HEK293 (cell line): ENCODE results near the gene CIAO2B.

Experiments used
- CTCF ChIA-PET: fragments of 350-600 bp; formaldehyde crosslinking; extraction: SDS; loops from one replicate; lab custom pipeline; 2021; ENCODE audit warnings: antibody characterized with exemption; lab: Yijun Ruan, JAX
- POLR2A ChIA-PET: fragments of 300-600 bp; formaldehyde crosslinking; extraction: SDS; loops from one replicate; lab custom pipeline; 2020; ENCODE audit warnings: antibody characterized with exemption, inconsistent platforms; lab: Yijun Ruan, JAX
- H3K27ac ChIP-seq: fragments of 200-500 bp; sonication (Bioruptor generic); 2 replicates; pipeline ENCODE4 v1.5.1; 2014; ENCODE audit warnings: low read depth, low read length, control low read depth, inconsistent platforms; ENCODE audit errors: extremely low read depth
- H3K36me3 ChIP-seq, 2 experiments: fragments of 200-500 bp in 1 of 2; sonication (Bioruptor generic) in 1 of 2; 1 replicate in 1 of 2; 2 replicates in 1 of 2; pipeline ENCODE4 v1.5.1; 2014 to 2017; ENCODE audit warnings: inconsistent platforms in 2 of 2, low read length in 2 of 2; ENCODE audit not compliant: control insufficient read depth in 2 of 2, insufficient read depth in 1 of 2
- H3K4me1 ChIP-seq: fragments of 200-500 bp; sonication (Bioruptor generic); 2 replicates; pipeline ENCODE4 v1.5.1; 2014; ENCODE audit warnings: mild to moderate bottlenecking, low read length, inconsistent platforms; ENCODE audit not compliant: control insufficient read depth, insufficient read depth
- H3K4me3 ChIP-seq: 2 replicates; pipeline ENCODE4 v1.5.1; 2011; ENCODE audit warnings: low read depth, mild to moderate bottlenecking, control low read depth, low read length, moderate library complexity
- H3K9me3 ChIP-seq: fragments of 200-500 bp; sonication (Bioruptor generic); 2 replicates; pipeline ENCODE4 v1.5.1; 2014; ENCODE audit warnings: low read depth, low read length, inconsistent platforms; ENCODE audit not compliant: control insufficient read depth, insufficient read depth
- IKZF3 ChIP-seq: fragments of 450-650 bp; IDR thresholded peaks from 2 replicates; pipeline ENCODE4 v1.5.0; 2018; ENCODE audit warnings: missing biosample characterization, mild to moderate bottlenecking, missing genetic modification characterization, moderate library complexity
- PATZ1 ChIP-seq: fragments of 450-650 bp; formaldehyde crosslinking; IDR thresholded peaks from 2 replicates; pipeline ENCODE4 v1.5.1; 2016; ENCODE audit warnings: missing biosample characterization, missing genetic modification characterization
- PRDM1 ChIP-seq: fragments of 450-650 bp; formaldehyde crosslinking; IDR thresholded peaks from 2 replicates; pipeline ENCODE4; 2016; ENCODE audit warnings: missing biosample characterization, missing genetic modification characterization
- SP2 ChIP-seq: fragments of 450-650 bp; formaldehyde crosslinking; IDR thresholded peaks from 2 replicates; pipeline ENCODE4 v1.5.1; 2016; ENCODE audit warnings: missing biosample characterization, missing genetic modification characterization
- TCF7L2 ChIP-seq: IDR thresholded peaks from 2 replicates; pipeline ENCODE4 v1.6.1; 2011; ENCODE audit warnings: low read depth, mild to moderate bottlenecking, inconsistent platforms, low read length, moderate library complexity, borderline replicate concordance
- ZBTB48 ChIP-seq: fragments of 450-650 bp; formaldehyde crosslinking; IDR thresholded peaks from 2 replicates; pipeline ENCODE4 v1.5.1; 2016; ENCODE audit warnings: missing biosample characterization, missing genetic modification characterization
- ZFP37 ChIP-seq: fragments of 450-650 bp; formaldehyde crosslinking; IDR thresholded peaks from 2 replicates; pipeline ENCODE4 v1.5.1; 2016; ENCODE audit warnings: missing biosample characterization, missing genetic modification characterization
- ZIC2 ChIP-seq: fragments of 450-650 bp; formaldehyde crosslinking; IDR thresholded peaks from 2 replicates; pipeline ENCODE4 v1.5.1; 2016; ENCODE audit warnings: missing biosample characterization, missing genetic modification characterization
- ZNF114 ChIP-seq: fragments of 450-650 bp; formaldehyde crosslinking; IDR thresholded peaks from 2 replicates; pipeline ENCODE4 v1.5.0; 2017; ENCODE audit warnings: missing biosample characterization, missing genetic modification characterization
- ZNF155 ChIP-seq: fragments of 450-650 bp; formaldehyde crosslinking; IDR thresholded peaks from 2 replicates; pipeline ENCODE4 v1.5.1; 2016; ENCODE audit warnings: missing biosample characterization, missing genetic modification characterization
- ZNF157 ChIP-seq: fragments of 450-650 bp; formaldehyde crosslinking; IDR thresholded peaks from 2 replicates; pipeline ENCODE4 v1.5.1; 2016; ENCODE audit warnings: missing biosample characterization, missing genetic modification characterization
- ZNF174 ChIP-seq: fragments of 450-650 bp; formaldehyde crosslinking; IDR thresholded peaks from 2 replicates; pipeline ENCODE4 v1.5.0; 2017; ENCODE audit warnings: missing biosample characterization, mild to moderate bottlenecking, missing genetic modification characterization
- ZNF175 ChIP-seq: fragments of 450-650 bp; formaldehyde crosslinking; IDR thresholded peaks from 2 replicates; pipeline ENCODE4 v1.5.1; 2016; ENCODE audit warnings: missing biosample characterization, missing genetic modification characterization
- ZNF274 ChIP-seq, 2 experiments: fragments of 200-500 bp in 1 of 2; fragments of 450-650 bp in 1 of 2; sonication (Bioruptor generic) in 1 of 2; formaldehyde crosslinking in 1 of 2; IDR thresholded peaks; 2 replicates each; pipeline versions ENCODE4 v1.5.1 to v1.6.1; 2014 to 2016; ENCODE audit warnings: borderline replicate concordance in 1 of 2, inconsistent platforms in 1 of 2, low read length in 1 of 2, missing biosample characterization in 1 of 2, missing genetic modification characterization in 1 of 2
- ZNF366 ChIP-seq: fragments of 450-650 bp; formaldehyde crosslinking; conservative IDR thresholded peaks from 2 replicates; pipeline ENCODE4 v1.5.1; 2016; ENCODE audit warnings: missing biosample characterization, missing genetic modification characterization
- ZNF513 ChIP-seq: fragments of 450-650 bp; IDR thresholded peaks from 2 replicates; pipeline ENCODE4 v1.5.1; 2018; ENCODE audit warnings: missing biosample characterization, missing genetic modification characterization
- ZNF518A ChIP-seq: fragments of 450-650 bp; formaldehyde crosslinking; conservative IDR thresholded peaks from 2 replicates; pipeline ENCODE4 v1.5.1; 2016; ENCODE audit warnings: low read depth, missing biosample characterization, missing genetic modification characterization
- ZNF544 ChIP-seq: fragments of 450-650 bp; formaldehyde crosslinking; IDR thresholded peaks from 2 replicates; pipeline ENCODE4 v1.5.0; 2017; ENCODE audit warnings: missing biosample characterization, missing genetic modification characterization
- ZNF596 ChIP-seq: fragments of 450-650 bp; IDR thresholded peaks from 2 replicates; pipeline ENCODE4 v1.5.0; 2018; ENCODE audit warnings: missing biosample characterization, mild to moderate bottlenecking, missing genetic modification characterization, moderate library complexity
- ZNF629 ChIP-seq: fragments of 450-650 bp; formaldehyde crosslinking; IDR thresholded peaks from 2 replicates; pipeline ENCODE4 v1.5.1; 2017; ENCODE audit warnings: missing biosample characterization, missing genetic modification characterization
- ZNF639 ChIP-seq: fragments of 450-650 bp; formaldehyde crosslinking; IDR thresholded peaks from 2 replicates; pipeline ENCODE4 v1.5.1; 2016; ENCODE audit warnings: missing biosample characterization, missing genetic modification characterization
- ZNF645 ChIP-seq: fragments of 450-650 bp; formaldehyde crosslinking; IDR thresholded peaks from 2 replicates; pipeline ENCODE4; 2016; ENCODE audit warnings: missing biosample characterization, missing genetic modification characterization
- ZNF707 ChIP-seq: fragments of 450-650 bp; formaldehyde crosslinking; IDR thresholded peaks from 2 replicates; pipeline ENCODE4 v1.5.1; 2016; ENCODE audit warnings: missing biosample characterization, missing genetic modification characterization
- ZSCAN30 ChIP-seq: fragments of 450-650 bp; IDR thresholded peaks from 2 replicates; pipeline ENCODE4 v1.5.1; 2018; ENCODE audit warnings: missing biosample characterization, mild to moderate bottlenecking, missing genetic modification characterization, moderate library complexity

The CIAO2B gene

GRCh38 chr16:66960270-66960669 is 26.1 kb upstream of the CIAO2B start:
- Histone ChIP-seq H3K27ac (no peak overlapping the region), H3K36me3 (peaks cover 0 to 26% of the 10 kb centered on the region in 2 experiments; a peak in 1 of 3 replicates), H3K9me3 (no peaks in the 10 kb centered on the region), H3K4me3 (no peak overlapping the region), H3K4me1 (no peaks in the 10 kb centered on the region)
- ChIA-PET CTCF (interaction anchor here (0.7 to 3.8 kb wide), 24 partner anchors 10 to 265 kb away, joined by 3 to 33 read pairs (median 5); partner anchors contain the start of gene CES4A), POLR2A (interaction anchor here (1.2 to 1.6 kb wide), 2 partner anchors 11 to 80 kb away, joined by 5 to 7 read pairs; partner anchors contain the start of gene PDP2)
- TF ChIP-seq TCF7L2 (no peak), ZNF645 (tag by site-specific recombination) (no peak), PRDM1 (peak; percentile 80), ZIC2 (tag by site-specific recombination) (no peak), IKZF3 (tag by site-specific recombination) (no peak), ZNF544 (tag by site-specific recombination) (no peak), ZNF274 (IDR thresholded peaks at IDR 0.05; ENCODE audit: low read length) (no peak), ZNF274 (tag by site-specific recombination; IDR thresholded peaks at IDR 0.05; ENCODE audit: borderline replicate concordance) (no peak), ZFP37 (no peak), ZNF596 (tag by site-specific recombination) (peak; percentile 87), ZNF366 (tag by site-specific recombination) (0 out of 2 replicates have a peak, but pooled peaks have one; percentile 13)

GRCh38 chr16:66959704-66960161 is 25.5 kb upstream of the CIAO2B start:
- no peak overlapping the region for H3K4me3 ChIP-seq
- ChIA-PET CTCF (interaction anchor here (1.2 to 3.8 kb wide), 11 partner anchors 11 to 229 kb away, joined by 4 to 33 read pairs (median 6); no protein-coding TSS in a partner anchor), POLR2A (interaction anchor here (0.6 to 1.6 kb wide), 2 partner anchors 79 to 300 kb away, joined by 3 to 5 read pairs; partner anchors contain the start of gene PDP2)
- no peaks in the 10 kb centered on the region for H3K4me1 ChIP-seq
- no peak overlapping the region for H3K27ac ChIP-seq
- H3K9me3 ChIP-seq: no peaks in the 10 kb centered on the region
- peaks cover 0 to 20% of the 10 kb centered on the region in 2 experiments; a peak in 1 of 3 replicates for H3K36me3 ChIP-seq
- no peak for TF ChIP-seq ZNF513 (tag by site-specific recombination)
- TF ChIP-seq ZNF114: no peak
- TF ChIP-seq ZBTB48 (tag by site-specific recombination): no peak
- TF ChIP-seq SP2 (tag by site-specific recombination): no peak
- no peak for TF ChIP-seq ZSCAN30
- no peak for TF ChIP-seq ZNF155 (tag by site-specific recombination)
- no peak for TF ChIP-seq ZNF629 (tag by site-specific recombination)
- TF ChIP-seq ZNF639 (tag by site-specific recombination): no peak
- TF ChIP-seq ZNF175 (tag by site-specific recombination): no peak
- TF ChIP-seq ZNF174 (tag by site-specific recombination): no peak
- TF ChIP-seq PATZ1 (tag by site-specific recombination): no peak
- TF ChIP-seq ZNF707 (tag by site-specific recombination): no peak
- no peak for TF ChIP-seq ZNF157 (tag by site-specific recombination)
- TF ChIP-seq ZNF366 (tag by site-specific recombination): no peak
- TF ChIP-seq ZNF518A: no peak
